ENCODE results near the gene TGM2. TPM values are rescaled to one million over a fixed set of nuclear protein-coding genes. Genes with fewer than 3 reads are reported as not detected.

TGM2 gene
- total and polyA plus RNA-seq, 9 of the 15 experiments (the other 6 are each of a cell fraction or from before 2014, with no cell fraction given): 5.5 to 78.5 (median 37.6) TPM

DNA sequence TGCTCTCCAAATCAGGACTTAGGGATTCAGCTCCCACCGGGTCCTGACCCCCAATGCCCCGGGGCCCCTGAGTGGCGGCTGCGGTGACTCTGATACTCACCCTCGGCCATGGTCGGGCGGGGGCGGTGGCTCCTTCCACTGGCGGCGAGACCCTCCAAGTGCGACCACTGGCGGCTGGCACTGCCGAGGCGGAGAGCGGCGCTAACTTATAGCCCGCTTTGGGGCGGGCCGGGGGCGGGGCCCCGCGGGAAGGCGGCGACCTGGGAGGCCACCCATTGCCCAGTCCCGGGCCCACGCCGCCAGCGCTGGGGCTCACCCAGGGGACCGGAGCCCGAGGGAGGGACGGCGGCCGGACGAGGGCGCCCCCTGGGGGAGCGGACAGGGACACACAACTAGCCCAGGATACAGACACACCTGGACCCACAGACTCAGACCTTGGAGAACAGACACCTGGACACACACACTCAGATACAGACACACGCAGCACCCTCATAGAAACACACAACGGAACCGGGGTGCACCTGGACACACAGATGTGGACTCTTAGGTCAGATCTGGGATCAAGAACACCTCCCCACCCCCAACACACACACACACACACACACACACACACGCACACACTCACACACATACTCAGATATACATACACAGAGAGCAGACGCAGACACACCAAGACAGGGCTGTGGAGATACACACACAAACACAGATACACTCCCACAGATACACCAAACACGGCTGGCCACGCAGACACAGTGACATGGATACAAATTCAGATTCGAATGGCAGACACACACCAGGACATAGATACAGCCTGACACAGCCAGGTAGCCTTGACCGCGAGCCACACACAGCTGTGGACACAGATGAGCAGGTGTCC, at the start of gene TGM2 (continued):
- TF ChIP-seq SMARCA5 (IDR thresholded peaks at IDR 0.05): peak; percentile 71; the same call in 1 of the 2 replicates
- TF ChIP-seq GTF2F1 (IDR thresholded peaks at IDR 0.05; ENCODE audit: low read depth, low read length): no peak
- TF ChIP-seq ATF7 (IDR thresholded peaks at IDR 0.05): peak; percentile 63
- no peak for TF ChIP-seq ZNF121 (CRISPR knock-in tag; conservative IDR thresholded peaks at IDR 0.05)
- TF ChIP-seq, protein P1, sequence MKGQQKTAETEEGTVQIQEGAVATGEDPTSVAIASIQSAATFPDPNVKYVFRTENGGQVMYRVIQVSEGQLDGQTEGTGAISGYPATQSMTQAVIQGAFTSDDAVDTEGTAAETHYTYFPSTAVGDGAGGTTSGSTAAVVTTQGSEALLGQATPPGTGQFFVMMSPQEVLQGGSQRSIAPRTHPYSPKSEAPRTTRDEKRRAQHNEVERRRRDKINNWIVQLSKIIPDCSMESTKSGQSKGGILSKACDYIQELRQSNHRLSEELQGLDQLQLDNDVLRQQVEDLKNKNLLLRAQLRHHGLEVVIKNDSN (CRISPR knock-in tag; IDR thresholded peaks at IDR 0.05): no peak
- peak; percentile 23 for TF ChIP-seq NUFIP1 (IDR thresholded peaks at IDR 0.05; ENCODE audit: partially characterized antibody)
- TF ChIP-seq HDAC2 (IDR thresholded peaks at IDR 0.05): no peak
- TF ChIP-seq ZNF354B (CRISPR knock-in tag; IDR thresholded peaks at IDR 0.05): no peak
- no peak for TF ChIP-seq ZNF785 (CRISPR knock-in tag; IDR thresholded peaks at IDR 0.05)
- TF ChIP-seq, protein P2, sequence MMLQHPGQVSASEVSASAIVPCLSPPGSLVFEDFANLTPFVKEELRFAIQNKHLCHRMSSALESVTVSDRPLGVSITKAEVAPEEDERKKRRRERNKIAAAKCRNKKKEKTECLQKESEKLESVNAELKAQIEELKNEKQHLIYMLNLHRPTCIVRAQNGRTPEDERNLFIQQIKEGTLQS (IDR thresholded peaks at IDR 0.05): no peak
- TF ChIP-seq, protein P2 (CRISPR knock-in tag; conservative IDR thresholded peaks at IDR 0.05): 0 out of 2 replicates have a peak, but pooled peaks have one; percentile 38
- TF ChIP-seq SMC3 (conservative IDR thresholded peaks at IDR 0.05; ENCODE audit: insufficient read depth, low read depth, low read length): peak; percentile 87
- TF ChIP-seq ZBED1 (IDR thresholded peaks at IDR 0.05): no peak
- TF ChIP-seq CCNT2 (IDR thresholded peaks at IDR 0.05; ENCODE audit: borderline replicate concordance, extremely low read depth, insufficient read length, low read depth, low read length): peak; percentile 55
- TF ChIP-seq, protein P3, sequence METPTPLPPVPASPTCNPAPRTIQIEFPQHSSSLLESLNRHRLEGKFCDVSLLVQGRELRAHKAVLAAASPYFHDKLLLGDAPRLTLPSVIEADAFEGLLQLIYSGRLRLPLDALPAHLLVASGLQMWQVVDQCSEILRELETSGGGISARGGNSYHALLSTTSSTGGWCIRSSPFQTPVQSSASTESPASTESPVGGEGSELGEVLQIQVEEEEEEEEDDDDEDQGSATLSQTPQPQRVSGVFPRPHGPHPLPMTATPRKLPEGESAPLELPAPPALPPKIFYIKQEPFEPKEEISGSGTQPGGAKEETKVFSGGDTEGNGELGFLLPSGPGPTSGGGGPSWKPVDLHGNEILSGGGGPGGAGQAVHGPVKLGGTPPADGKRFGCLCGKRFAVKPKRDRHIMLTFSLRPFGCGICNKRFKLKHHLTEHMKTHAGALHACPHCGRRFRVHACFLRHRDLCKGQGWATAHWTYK (CRISPR knock-in tag; IDR thresholded peaks at IDR 0.05): no peak
- TF ChIP-seq YY1 (IDR thresholded peaks at IDR 0.05; ENCODE audit: borderline replicate concordance in 1 of 3, control insufficient read depth in 1 of 3, extremely low read depth in 1 of 3, insufficient read depth in 3 of 3, insufficient read length in 1 of 3, insufficient replicate concordance in 2 of 3, low read depth in 1 of 3, low read length in 2 of 3): peak in 2 of 3 experiments; percentile 41 to 51
- TF ChIP-seq, protein P4, sequence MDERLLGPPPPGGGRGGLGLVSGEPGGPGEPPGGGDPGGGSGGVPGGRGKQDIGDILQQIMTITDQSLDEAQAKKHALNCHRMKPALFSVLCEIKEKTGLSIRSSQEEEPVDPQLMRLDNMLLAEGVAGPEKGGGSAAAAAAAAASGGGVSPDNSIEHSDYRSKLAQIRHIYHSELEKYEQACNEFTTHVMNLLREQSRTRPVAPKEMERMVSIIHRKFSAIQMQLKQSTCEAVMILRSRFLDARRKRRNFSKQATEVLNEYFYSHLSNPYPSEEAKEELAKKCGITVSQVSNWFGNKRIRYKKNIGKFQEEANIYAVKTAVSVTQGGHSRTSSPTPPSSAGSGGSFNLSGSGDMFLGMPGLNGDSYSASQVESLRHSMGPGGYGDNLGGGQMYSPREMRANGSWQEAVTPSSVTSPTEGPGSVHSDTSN (CRISPR knock-in tag; IDR thresholded peaks at IDR 0.05; ENCODE audit: low read depth): no peak
- TF ChIP-seq, protein P4 (tag; conservative IDR thresholded peaks at IDR 0.05; ENCODE audit: low read depth): no peak
- no peak for TF ChIP-seq SRSF7 (optimal IDR thresholded peaks at IDR 0.05; ENCODE audit: low read depth, low read length)
- TF ChIP-seq BRF1 (IDR thresholded peaks at IDR 0.05; ENCODE audit: borderline replicate concordance, extremely low read depth, insufficient read length): no peak
- no peak for TF ChIP-seq RFX1 (IDR thresholded peaks at IDR 0.05)
- no peak for TF ChIP-seq WHSC1 (IDR thresholded peaks at IDR 0.05; ENCODE audit: low read length)
